Right forelimb (tissue), 1 donor: ENCODE measurements around the gene DPEP2.
A peak's percentile ranks its signal among the peaks of the same experiment; 100 is the strongest.
"Not testable (repeated sequence)": the region's sequence is repeated elsewhere in the genome, so short reads cannot be mapped to it uniquely, and the experiment has no call there.

ENCODE experiments used
- DNase-seq: peaks from one replicate; pipeline ENCODE4 v3.0.0-alpha.2; 2018

The DPEP2 gene

DNA sequence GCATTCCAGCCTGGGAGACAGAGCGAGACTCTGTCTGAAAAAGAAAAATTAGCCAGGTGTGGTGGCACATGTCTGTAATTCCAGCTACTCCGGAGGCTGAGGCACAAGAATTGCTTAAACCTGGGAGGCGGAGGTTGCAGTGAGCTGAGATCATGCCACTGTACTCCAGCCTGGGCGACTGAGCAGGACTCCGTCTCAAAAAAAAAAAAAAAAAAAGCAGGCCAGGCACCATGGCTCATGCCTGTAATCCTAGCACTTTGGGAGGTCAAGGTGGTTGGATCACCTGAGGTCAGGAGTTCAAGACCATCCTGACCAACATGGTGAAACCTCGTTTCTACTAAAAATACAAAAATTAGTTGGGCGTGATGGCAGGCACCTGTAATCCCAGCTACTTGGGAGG is 27.0 kb downstream of the DPEP2 start:
- not testable (repeated sequence) for DNase-seq

GRCh38 chr16:67971111-67971510 is 28.2 kb downstream of the DPEP2 start:
- DNase-seq, result no peak

- no peak for DNase-seq
Observed at GRCh38 chr16:67969254-67970039, 29.8 kb downstream of the DPEP2 start.

GRCh38 chr16:67968400-67969253 is 30.7 kb downstream of the DPEP2 start, which contains the start of gene SLC12A4:
Gene SLC12A4 (minus strand): TSS chr16:67968637. CDS start chr16:67968553, 84 bp downstream.
- DNase-seq, result peak; percentile 95

- peak; percentile 81 for DNase-seq
Observed at GRCh38 chr16:67967958-67968399, 31.3 kb downstream of the DPEP2 start.

DNA sequence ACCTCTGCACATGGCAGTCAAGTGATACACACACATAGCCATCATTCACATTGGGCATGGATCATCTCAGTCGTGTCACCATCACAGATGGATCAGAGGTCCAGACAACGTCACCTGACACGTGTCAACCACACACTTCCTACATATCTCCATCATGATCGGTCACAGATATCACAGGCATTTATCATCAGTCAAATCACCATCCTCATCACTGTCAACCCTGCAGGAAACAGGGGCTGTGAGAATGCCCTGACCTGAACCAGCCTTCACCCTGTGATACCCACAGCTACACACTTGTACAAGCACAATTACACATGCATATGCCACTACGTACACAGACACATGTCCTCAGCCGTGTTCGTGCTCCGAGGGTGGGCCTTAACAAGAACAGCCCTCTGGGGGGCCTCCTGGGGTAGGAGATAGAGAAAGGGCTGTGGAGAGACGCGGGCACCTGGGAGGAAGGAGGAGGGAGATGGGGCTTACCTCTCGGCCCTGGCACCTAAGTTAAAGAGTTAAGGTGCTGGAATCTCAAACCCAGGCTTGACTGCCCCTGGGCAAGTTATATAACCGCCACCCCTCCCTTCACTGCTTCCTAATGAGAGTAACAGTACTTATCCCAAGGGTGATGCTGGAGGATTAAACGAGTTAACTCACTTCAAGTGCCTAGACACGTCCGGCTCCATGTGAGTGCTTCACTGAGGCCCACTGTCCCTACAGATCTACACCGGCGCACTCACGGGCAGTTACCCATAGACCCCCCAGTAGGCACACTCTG is 31.9 kb downstream of the DPEP2 start:
- no peak for DNase-seq

DNA sequence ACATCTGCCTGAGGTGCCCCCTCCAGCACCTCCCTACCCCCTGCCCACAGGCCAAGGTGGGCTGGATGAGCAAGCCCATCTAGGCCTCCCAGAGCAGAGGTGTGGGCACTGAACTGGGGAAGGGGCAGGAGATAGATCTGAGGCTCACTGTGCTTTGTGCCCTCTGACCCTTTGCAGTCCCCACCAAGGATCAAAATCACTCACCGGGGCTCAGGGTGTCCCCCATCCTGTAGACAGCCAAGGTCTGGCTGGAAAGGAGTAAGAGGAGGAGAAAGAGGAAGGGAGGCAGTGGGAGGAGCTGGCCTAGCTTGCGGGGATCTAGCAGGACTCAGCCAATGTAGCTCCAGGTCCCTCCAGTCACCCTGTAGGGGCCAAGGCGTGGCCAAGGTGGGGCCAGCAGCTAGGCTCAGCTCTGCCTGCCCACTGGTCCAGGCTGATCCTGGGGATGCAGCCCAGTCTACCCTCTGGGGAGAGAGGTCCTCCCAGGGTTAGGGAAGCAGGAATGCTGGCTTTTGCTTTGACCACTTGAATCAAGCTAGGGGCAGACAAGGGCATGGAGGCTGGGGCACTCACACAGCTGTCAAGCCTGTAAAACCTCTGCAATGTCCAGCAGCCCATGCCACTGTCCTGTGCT is 32.6 kb downstream of the DPEP2 start:
- DNase-seq, result no peak

GRCh38 chr16:67965668-67966548 is 33.4 kb downstream of the DPEP2 start:
- DNase-seq, result no peak

GRCh38 chr16:67964477-67965131 is 34.7 kb downstream of the DPEP2 start:
- no peak for DNase-seq

- DNase-seq, result no peak
Observed at GRCh38 chr16:67963662-67964321, 35.5 kb downstream of the DPEP2 start.

- DNase-seq, result no peak
Observed at GRCh38 chr16:67963292-67963661, 36.0 kb downstream of the DPEP2 start.

- DNase-seq, result no peak
Observed at GRCh38 chr16:67962135-67962534, 37.1 kb downstream of the DPEP2 start.

- no peak for DNase-seq
Observed at GRCh38 chr16:67961551-67961957, 37.7 kb downstream of the DPEP2 start.

DNA sequence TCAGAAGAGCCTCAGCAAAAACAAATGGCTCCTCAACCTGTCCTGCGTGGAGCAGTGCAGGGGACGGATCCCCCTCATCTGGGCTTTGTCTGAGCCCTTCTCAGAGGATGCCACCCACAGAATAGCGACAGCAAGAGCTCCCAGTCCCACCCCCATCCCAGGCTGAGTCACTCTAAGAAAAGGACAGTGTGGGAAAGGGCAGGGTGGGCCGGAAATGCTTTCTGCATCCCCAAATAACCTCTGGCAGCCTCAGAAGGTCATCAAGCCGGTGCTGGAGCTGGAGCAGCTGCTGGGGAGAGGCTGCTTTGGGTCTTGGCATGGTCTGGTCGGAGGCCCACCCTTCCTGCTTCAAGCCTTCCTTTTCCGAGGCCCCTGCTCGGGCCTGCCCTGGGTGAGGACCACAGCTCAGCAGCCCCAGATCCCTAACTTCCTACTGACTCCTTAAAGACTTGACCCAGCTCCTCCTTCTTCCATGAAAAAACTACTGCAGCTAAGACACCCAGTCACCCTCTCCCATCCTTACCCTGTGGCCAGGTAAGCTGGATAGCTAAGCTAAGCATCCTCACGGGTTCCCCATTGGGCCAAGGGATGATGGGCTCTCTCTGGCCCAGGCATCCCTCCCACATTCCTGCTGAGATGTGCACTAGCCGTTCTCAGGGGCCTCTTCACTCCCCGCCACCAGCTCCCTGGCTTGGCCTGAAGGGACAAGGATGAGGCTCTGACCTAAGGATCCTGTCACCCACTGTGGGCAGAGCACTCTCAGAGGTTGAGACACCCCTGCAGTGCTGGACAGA is 39.6 kb downstream of the DPEP2 start:
- no peak for DNase-seq

DNA sequence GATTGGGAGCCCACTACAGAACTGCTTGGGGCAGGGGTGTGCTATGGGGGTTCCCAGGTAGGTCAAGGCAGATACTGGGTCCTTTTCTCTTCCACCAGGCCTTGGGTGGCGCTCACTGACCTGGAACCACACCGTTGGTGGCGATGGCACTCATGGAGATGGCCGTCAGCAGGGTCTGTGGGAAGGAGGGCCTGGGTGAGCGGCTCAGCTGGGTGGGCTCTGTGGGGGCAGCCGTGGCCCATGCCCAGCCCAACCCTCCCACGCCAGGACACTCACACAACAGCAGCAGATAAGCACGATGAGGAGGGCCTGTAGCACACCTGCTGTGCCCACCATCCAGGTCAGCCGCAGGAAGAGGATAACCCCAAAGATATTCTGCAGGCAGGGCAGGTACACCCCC is 41.7 kb downstream of the DPEP2 start:
- no peak for DNase-seq

- DNase-seq, result no peak
Observed at GRCh38 chr16:67954421-67955196, 44.7 kb downstream of the DPEP2 start.

DNA sequence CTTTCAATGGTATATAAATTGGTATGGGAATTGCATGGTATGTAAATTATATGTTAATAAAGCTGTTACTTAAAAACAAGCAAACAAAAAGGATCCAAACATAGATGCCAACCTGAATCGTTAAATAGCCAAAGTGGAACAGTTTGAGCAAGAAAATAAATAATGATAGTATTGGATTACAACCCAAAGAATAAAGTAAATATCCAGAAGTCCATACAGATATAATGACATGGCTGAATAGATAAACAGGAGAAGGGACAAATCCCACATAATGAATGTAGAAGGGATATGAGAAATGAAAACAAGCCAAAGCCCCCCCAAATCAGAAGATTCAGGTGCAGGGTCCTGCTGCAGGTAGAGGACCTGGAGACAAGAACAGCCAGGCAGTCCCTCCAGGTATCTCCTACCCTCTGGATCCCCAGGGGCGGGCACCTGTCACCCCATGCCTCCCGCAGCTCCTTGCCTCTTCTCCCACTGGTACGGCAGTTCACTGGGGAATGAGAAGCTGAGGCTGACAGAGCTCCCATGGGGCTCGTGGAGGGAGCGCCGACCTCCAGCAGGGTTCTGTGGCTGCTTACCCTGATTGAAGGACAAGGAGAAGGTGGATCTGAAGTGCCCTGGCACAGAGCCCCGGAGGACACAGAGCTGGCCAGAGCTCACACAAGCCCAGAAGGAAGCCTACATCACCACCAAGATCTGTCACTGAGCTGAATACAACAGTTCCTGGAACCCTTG is 45.5 kb downstream of the DPEP2 start:
- DNase-seq, result no peak

DNA sequence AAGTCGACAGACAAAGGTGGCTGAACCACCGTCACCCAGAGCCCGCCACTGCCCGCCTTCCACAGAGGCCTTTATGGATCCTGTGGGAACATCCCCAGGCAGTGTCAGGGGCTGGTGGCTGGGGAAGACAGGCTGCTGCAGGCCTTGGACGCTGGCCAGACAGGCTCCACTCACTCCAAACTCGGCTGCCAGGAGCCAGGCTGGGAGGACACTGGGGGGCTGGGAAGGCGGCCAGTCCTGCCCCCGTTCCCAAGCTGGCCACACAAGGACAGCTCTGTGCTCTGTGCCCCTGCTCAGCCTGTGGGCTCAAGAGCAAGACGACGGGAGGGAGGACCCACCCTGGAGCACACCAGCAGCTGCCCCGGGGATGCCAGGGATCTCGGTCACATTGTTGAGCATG is 47.8 kb downstream of the DPEP2 start:
- DNase-seq, result no peak
